Measurements from ENCODE around the gene NUP214. TPM values are rescaled to one million over a fixed set of nuclear protein-coding genes. Genes with fewer than 3 reads are reported as not detected.
"Not testable (repeated sequence)": the region's sequence is repeated elsewhere in the genome, so short reads cannot be mapped to it uniquely, and the experiment has no call there.

NUP214 gene
- total RNA-seq, 1 experiment from 2014 or later: 35.5 TPM

GRCh38 chr9:131099102-131099606, 26.2 kb upstream of the NUP214 start:
- Histone ChIP-seq H3K27ac (ENCODE audit: low read depth, low read length) (no peak overlapping the region; the same call in 1 of the 2 replicates), H3K36me3 (ENCODE audit: control insufficient read depth in 1 of 2, insufficient read depth in 2 of 2, low read length in 2 of 2) (no peaks in the 10 kb centered on the region), H3K27me3 (ENCODE audit: insufficient read depth, low read length) (no peaks in the 10 kb centered on the region), H3K4me1 (ENCODE audit: control insufficient read depth in 1 of 2, insufficient read depth in 2 of 2, low read length in 2 of 2) (peaks cover 14 to 31% of the 10 kb centered on the region in 2 experiments), H3K9me2 (ENCODE audit: insufficient read depth) (no peaks in the 10 kb centered on the region), H3K9ac (ENCODE audit: low read length) (no peak overlapping the region), H3K9me3 (ENCODE audit: control insufficient read depth in 1 of 2, insufficient read depth in 1 of 2, low read depth in 1 of 2, low read length in 2 of 2) (no peaks in the 10 kb centered on the region), H3K4me2 (ENCODE audit: low read length) (no peak overlapping the region), H3K4me3 (replicated peaks in 1 of 2; ENCODE audit: low read depth in 1 of 2, low read length in 2 of 2) (no peak overlapping the region), H3K79me2 (ENCODE audit: insufficient read depth, low read length) (no peaks in the 10 kb centered on the region; the same call in 1 of the 2 replicates), H4K20me1 (ENCODE audit: insufficient read depth) (no peaks in the 10 kb centered on the region), H2AFZ (ENCODE audit: low read depth, low read length, poor library complexity, severe bottlenecking) (no peak overlapping the region)
- ATAC-seq: no peak
- TF ChIP-seq EZH2 (IDR thresholded peaks at IDR 0.05): no peak
- no peak for TF ChIP-seq POLR2A (IDR thresholded peaks at IDR 0.05; ENCODE audit: borderline replicate concordance, extremely low read depth, insufficient read depth, insufficient read length)
- TF ChIP-seq JUND (IDR thresholded peaks at IDR 0.05): no peak
- no peak for TF ChIP-seq TCF7L2 (IDR thresholded peaks at IDR 0.05; ENCODE audit: borderline replicate concordance, extremely low read depth, insufficient read depth, insufficient read length)
- TF ChIP-seq ZFX (IDR thresholded peaks at IDR 0.05): no peak
- TF ChIP-seq, protein P1, sequence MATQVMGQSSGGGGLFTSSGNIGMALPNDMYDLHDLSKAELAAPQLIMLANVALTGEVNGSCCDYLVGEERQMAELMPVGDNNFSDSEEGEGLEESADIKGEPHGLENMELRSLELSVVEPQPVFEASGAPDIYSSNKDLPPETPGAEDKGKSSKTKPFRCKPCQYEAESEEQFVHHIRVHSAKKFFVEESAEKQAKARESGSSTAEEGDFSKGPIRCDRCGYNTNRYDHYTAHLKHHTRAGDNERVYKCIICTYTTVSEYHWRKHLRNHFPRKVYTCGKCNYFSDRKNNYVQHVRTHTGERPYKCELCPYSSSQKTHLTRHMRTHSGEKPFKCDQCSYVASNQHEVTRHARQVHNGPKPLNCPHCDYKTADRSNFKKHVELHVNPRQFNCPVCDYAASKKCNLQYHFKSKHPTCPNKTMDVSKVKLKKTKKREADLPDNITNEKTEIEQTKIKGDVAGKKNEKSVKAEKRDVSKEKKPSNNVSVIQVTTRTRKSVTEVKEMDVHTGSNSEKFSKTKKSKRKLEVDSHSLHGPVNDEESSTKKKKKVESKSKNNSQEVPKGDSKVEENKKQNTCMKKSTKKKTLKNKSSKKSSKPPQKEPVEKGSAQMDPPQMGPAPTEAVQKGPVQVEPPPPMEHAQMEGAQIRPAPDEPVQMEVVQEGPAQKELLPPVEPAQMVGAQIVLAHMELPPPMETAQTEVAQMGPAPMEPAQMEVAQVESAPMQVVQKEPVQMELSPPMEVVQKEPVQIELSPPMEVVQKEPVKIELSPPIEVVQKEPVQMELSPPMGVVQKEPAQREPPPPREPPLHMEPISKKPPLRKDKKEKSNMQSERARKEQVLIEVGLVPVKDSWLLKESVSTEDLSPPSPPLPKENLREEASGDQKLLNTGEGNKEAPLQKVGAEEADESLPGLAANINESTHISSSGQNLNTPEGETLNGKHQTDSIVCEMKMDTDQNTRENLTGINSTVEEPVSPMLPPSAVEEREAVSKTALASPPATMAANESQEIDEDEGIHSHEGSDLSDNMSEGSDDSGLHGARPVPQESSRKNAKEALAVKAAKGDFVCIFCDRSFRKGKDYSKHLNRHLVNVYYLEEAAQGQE (IDR thresholded peaks at IDR 0.05; ENCODE audit: low read depth): no peak
- no peak for TF ChIP-seq CEBPB (IDR thresholded peaks at IDR 0.05; ENCODE audit: low read depth)
- no peak for TF ChIP-seq RAD21 (IDR thresholded peaks at IDR 0.05; ENCODE audit: low read depth)
- no peak for TF ChIP-seq ELF1 (IDR thresholded peaks at IDR 0.05; ENCODE audit: borderline replicate concordance, low read depth)
- TF ChIP-seq YY1 (IDR thresholded peaks at IDR 0.05; ENCODE audit: extremely low read depth, insufficient replicate concordance, low read depth, low read length): no peak
- no peak for TF ChIP-seq POLR2AphosphoS5 (IDR thresholded peaks at IDR 0.05; ENCODE audit: low read depth, low read length)
- ChIA-PET RAD21 (ENCODE audit: low non-redundant PET in 1 of 2, low total read pairs in 2 of 2, uncharacterized antibody in 2 of 2, unreplicated experiment in 2 of 2) (no interaction called here), CTCF (no interaction called here), POLR2A (interaction anchor here (0.6 to 0.7 kb wide), 2 partner anchors 45 to 1123 kb away, joined by 3 read pairs; no protein-coding TSS in a partner anchor)
- intact Hi-C loops (cut with micrococcal nuclease): no loop called here
- no peak for DNase-seq (ENCODE audit: low read depth, low spot score)
- BruUV-seq (replicated peaks): no TSS peak

DNA sequence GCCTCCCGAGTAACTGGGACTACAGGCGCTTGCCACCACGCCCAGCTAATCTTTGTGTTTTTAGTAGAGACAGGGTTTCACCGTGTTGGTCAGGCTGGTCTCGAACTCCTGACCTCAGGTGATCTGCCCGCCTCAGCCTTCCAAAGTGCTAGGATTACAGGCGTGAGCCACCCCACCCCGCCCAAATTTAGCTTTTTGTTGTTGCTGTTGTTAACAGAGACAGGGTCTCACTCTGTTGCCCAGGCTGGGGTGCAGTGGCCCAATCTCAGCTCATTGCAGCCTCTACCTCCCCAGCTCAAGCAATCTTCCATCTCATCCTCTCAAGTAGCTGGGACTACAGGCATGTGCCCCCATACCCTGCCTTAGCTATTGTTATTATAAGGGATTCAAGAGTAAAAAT, 25.5 kb upstream of the NUP214 start:
- H3K4me3 ChIP-seq (replicated peaks in 1 of 2; ENCODE audit: low read depth in 1 of 2, low read length in 2 of 2); H4K20me1 ChIP-seq (ENCODE audit: insufficient read depth); intact Hi-C loops (cut with micrococcal nuclease); DNase-seq (ENCODE audit: low read depth, low spot score); H3K9me3 ChIP-seq (ENCODE audit: control insufficient read depth in 1 of 2, insufficient read depth in 1 of 2, low read depth in 1 of 2, low read length in 2 of 2); H3K27me3 ChIP-seq (ENCODE audit: insufficient read depth, low read length); H3K27ac ChIP-seq (ENCODE audit: low read depth, low read length); H3K9me2 ChIP-seq (ENCODE audit: insufficient read depth); ATAC-seq; H2AFZ ChIP-seq (ENCODE audit: low read depth, low read length, poor library complexity, severe bottlenecking); POLR2A ChIA-PET; RAD21 ChIA-PET (ENCODE audit: low non-redundant PET in 1 of 2, low total read pairs in 2 of 2, uncharacterized antibody in 2 of 2, unreplicated experiment in 2 of 2); H3K9ac ChIP-seq (ENCODE audit: low read length); H3K79me2 ChIP-seq (ENCODE audit: insufficient read depth, low read length); BruUV-seq (replicated peaks); H3K4me2 ChIP-seq (ENCODE audit: low read length); CTCF ChIA-PET; H3K36me3 ChIP-seq (ENCODE audit: control insufficient read depth in 1 of 2, insufficient read depth in 2 of 2, low read length in 2 of 2): not testable (repeated sequence)
- peaks cover 14 to 27% of the 10 kb centered on the region in 2 experiments for H3K4me1 ChIP-seq (ENCODE audit: control insufficient read depth in 1 of 2, insufficient read depth in 2 of 2, low read length in 2 of 2)
